ENCODE results near the gene ZNF646.

The ZNF646 gene

GRCh38 chr16:31073970-31074813, at the start of gene ZNF646, which contains the start of gene ZNF668:
Gene ZNF646 (plus strand): TSS chr16:31074422. CDS start chr16:31076325, 1,903 bp downstream.
Gene ZNF668 (minus strand): TSS chr16:31074240. CDS start chr16:31064459, 9,781 bp downstream.
- DNase-seq: peak; percentile 92

GRCh38 chr16:31025339-31025738, 48.9 kb upstream of the ZNF646 start:
- DNase-seq: no peak

GRCh38 chr16:31029272-31029671, 45.0 kb upstream of the ZNF646 start:
- no peak for DNase-seq

GRCh38 chr16:31031276-31031675, 42.9 kb upstream of the ZNF646 start:
- no peak for DNase-seq

- DNase-seq: peak; percentile 86
Observed at GRCh38 chr16:31032736-31033708, 41.2 kb upstream of the ZNF646 start, which contains the start of gene STX4. Gene STX4 (plus strand): TSS chr16:31033558. CDS start chr16:31033806, 248 bp downstream.

- peak; percentile 62 for DNase-seq
Observed at GRCh38 chr16:31033709-31034492, 40.3 kb upstream of the ZNF646 start.

GRCh38 chr16:31036691-31037090, 37.5 kb upstream of the ZNF646 start:
- DNase-seq: no peak

- no peak for DNase-seq
Observed at GRCh38 chr16:31038993-31039392, 35.2 kb upstream of the ZNF646 start.

- DNase-seq: no peak
Observed at GRCh38 chr16:31042866-31043265, 31.4 kb upstream of the ZNF646 start.

- no peak for DNase-seq
Observed at GRCh38 chr16:31043352-31043751, 30.9 kb upstream of the ZNF646 start.

- no peak for DNase-seq
Observed at GRCh38 chr16:31043898-31044481, 30.2 kb upstream of the ZNF646 start.

GRCh38 chr16:31050280-31051030, 23.8 kb upstream of the ZNF646 start:
- DNase-seq: no peak

GRCh38 chr16:31052114-31052513, 22.1 kb upstream of the ZNF646 start:
- DNase-seq: no peak

- DNase-seq: no peak
Observed at GRCh38 chr16:31055613-31056012, 18.6 kb upstream of the ZNF646 start.

GRCh38 chr16:31061126-31061812, 13.0 kb upstream of the ZNF646 start:
- no peak for DNase-seq

- DNase-seq: no peak
Observed at GRCh38 chr16:31061813-31062440, 12.3 kb upstream of the ZNF646 start.

GRCh38 chr16:31063495-31063842, 10.8 kb upstream of the ZNF646 start:
- DNase-seq: no peak

GRCh38 chr16:31063843-31064611, 10.2 kb upstream of the ZNF646 start:
- DNase-seq: no peak

GRCh38 chr16:31064882-31065461, 9.2 kb upstream of the ZNF646 start:
- DNase-seq: no peak
